AG08395 (cell line): ENCODE measurements around the gene CEP20.

Experiments
- DNase-seq: peaks from one replicate; pipeline ENCODE4 v3.0.0; 2012; ENCODE audit warnings: mixed read lengths, low spot score

CEP20 gene

DNA sequence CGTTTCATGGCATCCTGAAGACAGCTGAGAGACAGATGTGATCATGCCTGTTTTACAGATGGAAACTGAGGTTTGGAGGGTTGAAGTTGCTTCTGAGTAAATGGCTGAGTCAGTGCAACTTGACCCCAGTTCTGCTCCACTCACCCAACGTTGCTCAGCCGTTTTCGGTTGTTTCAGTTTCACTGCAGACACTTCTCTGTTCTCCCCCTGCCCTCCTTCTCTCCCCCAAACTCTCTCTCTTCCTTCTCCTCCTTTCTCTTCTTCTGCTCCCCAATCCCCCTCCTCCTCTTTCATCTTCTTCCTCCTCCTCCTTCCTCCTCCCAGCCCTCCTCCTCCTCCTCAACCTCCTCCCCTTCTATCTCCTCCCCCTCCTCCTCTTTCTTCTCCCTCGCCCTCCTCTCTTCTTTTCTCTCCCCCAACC is 9.4 kb upstream of the CEP20 start:
- peak; percentile 47 for DNase-seq

DNA sequence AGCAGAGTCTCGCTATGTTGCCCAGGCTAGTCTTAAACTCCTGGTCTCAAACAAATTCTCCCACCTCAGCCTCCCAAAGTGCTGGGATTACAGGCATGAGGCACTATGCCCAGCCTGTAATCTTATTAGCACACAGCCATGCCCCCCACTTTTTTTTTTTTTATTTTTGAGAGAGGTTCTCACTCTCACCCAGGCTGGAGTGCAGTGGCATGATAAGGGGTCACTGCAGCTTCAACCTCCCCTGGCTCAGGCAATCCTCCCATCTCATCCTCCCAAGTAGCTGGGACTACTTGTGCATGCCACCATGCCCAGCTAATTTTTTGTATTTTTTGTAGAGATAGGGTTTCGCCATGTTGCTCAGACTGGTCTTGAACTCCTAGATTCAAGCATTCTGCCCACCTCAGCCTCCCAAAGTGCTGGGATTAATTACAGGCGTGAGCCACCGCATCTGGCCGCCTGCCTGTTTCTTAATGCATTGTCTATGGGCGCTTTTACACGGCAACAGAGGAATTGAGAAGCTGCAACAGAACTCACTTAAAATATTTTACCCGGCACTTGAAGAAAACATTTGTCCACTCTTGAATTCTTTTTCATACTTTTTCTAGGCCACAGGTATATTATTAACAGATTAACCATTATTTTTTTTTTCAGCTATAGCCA is 8.8 kb upstream of the CEP20 start:
- DNase-seq, result no peak

DNA sequence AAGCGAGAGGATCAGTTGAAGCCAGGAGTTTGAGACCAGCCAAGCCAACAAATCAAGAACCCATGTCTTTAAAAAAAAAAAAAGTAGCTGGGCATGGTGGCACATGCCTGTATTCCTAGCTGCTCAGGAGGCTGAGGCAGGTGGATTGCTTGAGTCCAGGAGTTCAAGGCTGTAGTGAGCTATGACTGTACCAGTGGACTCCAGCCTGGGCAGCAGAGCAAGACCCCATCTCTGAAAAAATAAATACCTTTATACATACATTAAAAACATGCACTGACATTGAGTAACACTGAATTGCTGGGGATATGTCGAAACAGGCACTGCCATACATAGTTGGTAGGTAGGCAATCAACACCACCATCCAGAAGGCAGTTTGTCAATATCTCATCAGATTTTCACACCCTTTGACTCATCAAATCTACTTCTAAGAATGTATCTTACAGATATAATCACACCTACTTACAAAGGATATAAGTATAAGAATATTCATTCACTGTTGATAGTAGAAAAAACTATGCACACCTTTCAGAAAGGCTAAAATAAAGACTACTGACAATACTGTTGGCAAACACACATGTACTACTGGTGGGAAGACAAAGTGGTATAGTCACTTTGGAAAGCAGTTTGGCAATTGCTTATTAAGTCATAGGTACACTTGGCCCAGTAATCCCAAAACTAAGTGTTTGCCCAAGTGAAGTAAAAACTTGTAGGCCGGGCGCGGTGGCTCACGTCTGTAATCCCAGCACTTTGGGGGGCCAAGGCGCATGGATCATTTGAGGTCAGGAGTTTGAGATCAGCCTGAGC is 6.4 kb upstream of the CEP20 start:
- no peak for DNase-seq

DNA sequence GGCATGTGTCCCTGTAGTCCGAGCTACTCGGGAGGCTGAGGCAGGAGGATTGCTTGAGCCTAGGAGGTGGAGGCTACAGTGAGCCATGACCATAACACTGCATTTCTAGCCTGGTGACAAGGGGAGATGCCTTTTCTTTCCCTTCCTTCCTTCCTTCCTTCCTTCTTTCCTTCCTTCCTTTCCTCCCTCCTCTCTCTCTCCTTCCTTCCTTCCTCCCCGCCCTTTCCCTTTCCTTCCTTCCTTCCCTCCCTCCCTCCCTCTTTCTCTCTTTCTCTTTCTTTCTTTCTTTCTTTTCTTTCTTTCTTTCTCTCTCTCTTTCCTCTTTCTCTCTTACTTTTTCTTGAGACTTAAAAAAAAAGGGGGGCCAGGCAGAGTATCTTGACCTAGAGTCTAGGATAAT is 3.1 kb upstream of the CEP20 start:
- no peak for DNase-seq

DNA sequence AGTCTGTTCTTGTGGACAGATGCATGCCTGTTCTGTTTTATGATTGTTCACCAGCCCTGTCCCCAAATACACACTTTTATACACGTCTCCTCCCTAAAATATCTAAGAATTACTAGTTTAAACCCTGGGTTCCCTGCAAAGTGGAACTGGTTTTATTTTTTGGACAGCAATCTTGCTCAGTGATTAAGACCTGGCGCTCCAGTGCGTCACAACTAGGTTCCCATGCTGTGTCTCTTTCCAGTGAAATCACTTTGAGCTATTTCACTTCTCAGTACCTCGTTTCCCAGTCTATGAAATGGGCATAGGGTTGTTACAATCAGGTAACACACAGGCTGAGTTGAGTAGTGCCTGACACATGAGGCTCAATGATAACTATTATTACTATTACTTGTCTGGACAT is 1.1 kb downstream of the CEP20 start:
- no peak for DNase-seq

DNA sequence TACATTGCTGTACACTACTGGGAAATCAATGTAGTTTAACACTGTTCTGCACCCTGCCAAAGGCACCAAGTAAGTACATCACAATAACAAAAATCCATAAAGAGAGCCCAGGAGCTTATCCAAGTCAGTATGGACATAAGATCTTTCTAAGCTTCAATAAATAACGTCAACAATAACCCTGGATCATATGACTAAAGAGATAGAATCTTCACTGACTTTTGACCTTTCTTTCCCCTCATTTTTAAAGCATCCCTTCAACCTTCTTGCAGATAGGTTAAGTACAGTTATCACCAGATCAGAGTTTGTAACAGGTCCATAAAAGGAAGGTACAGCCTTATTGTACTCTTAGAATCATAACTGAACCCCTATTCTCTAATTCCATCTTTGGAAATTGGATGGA is 2.3 kb downstream of the CEP20 start:
- no peak for DNase-seq

DNA sequence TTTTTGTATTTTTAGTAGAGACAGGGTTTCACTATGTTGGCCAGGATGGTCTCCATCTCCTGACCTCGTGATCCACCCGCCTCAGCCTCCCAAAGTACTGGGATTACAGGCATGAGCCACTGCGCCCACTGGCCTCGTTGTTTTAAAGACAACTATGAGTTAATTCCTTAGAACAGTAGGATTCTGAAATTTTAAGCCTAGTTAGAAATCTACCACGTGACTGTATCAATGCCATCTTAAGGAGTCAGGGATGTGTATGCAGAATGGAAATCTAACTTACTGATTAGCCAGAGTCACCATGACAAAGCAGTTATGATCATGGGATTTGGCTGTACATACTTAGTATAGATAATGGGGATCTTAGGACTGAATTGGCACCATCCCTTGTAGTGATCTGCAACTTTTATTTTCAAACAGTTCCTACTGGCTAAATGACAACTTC is 2.8 kb downstream of the CEP20 start:
- no peak for DNase-seq

DNA sequence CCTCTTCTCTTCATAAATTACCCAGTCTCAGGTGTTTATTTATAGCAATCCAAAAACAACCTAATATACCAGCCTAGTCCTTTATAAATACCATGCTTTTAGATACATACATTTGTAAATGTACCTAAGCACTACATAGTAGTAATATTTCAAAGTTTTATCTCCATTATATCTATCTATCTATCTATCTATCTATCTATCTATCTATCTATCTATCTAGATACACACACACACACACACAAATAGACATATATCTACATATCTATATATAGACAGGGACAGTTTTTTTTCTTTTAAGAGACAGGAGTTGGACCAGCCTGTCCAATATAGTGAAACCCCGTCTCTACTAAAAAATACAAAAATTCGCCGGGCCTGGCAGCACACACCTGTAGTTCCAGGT is 5.8 kb downstream of the CEP20 start:
- no peak for DNase-seq

DNA sequence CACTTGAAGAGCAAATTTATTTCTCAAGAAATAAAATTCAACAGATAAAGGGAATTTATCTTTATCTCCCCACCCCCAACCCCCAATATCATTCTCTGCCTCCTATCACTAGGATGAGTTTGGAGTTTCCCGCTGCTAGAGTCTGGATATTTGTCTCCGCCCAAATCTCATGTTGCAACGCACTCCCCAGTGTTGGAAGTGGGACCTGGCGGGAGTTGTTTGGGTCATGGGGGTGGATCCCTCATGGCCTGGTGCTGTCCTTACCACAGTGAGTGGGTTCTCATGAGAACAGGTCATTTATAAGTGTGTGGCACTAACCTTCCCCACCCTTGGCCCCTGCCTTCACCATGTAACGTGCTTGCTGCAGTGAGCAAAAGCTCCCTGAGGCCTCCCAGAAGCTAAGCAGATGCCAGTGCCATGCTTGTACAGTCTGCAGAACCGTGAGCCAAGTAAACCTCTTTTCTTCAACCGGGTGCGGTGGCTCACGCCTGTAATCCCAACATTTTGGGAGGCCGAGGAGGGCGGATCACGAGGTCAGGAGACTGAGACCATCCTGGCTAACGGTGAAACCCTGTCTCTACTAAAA is 6.5 kb downstream of the CEP20 start:
- DNase-seq, result no peak

DNA sequence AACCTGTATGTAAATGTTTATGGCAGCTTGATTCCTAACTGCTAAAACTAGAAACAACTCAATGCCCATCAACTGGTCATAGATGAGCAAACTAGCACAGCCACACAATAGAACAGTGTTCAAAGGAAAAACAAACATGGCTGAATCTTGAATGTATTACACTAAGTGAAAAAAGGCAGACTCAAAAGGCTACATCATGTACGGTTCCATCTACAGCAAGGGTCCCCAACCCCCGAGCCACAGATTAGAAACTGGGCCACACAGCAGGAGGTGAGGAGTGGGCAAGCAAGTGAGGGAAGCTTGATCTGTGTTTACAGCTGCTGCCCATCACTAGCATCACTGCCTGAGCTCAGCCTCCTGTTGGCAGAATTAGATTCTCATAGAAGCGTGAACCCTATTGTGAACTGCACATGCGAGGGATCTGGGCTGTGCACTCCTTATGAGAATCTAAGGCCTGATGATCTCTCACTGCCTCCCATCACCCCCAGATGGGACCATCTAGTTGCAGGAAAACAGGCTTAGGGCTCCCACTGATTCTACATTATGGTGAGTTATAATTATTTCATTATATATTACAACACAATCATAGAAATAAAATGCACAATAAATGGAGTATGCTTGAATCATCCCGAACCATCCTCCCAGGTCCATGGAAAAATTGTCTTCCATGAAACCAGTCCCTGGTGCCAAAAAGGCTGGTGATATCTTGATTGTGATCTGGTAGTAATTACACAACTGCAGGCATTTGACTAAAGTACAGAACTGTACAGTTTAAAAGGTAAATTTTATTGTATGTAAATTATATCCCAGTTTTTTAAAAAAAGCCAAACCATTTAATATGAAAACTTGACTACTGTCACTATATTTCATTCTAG is 7.7 kb downstream of the CEP20 start:
- no peak for DNase-seq

DNA sequence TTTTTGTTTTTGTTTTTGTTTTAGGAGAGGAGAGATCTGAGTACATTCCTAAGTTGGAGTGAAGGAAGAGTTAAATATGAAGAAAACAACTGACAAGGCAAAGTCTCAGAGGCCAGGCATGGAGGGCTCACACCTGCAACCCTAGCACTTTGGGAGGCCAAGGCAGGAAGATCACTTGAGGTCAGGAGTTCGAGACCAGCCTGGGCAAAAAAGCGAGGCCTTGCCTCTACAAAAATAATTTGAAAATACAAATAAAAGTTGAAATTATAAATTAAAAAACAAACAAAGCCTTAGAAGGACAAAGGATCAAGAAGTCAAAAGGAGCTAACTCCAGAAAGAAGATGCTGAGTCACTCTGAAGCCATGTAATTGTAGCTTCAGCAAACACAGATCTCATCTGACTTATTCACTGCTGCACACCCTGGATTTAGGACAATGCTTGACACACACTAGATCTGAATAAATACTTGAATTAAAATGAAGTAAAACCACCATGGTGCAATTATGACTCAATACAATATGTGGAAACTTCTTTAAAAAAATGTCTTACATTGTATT is 9.1 kb downstream of the CEP20 start:
- peak; percentile 85 for DNase-seq

DNA sequence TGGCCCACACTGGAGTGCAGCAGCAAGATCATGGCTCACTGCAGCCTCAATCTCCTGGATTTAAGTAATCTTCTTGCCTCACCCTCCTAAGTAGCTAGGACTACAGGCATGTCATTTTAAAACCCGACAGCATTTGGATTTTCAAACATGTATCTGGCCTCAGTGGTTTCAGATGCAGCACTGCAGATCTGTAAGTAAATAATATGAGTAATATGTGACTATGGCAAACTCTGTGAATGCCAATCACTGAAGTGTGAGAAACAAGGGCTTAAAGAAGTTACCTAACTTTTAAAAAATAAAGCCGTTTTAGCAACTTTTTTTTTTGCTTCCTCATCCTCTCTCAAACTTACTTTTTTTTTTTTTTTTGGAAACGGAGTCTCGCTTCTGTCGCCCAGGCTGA is 11.9 kb downstream of the CEP20 start:
- DNase-seq, result no peak

DNA sequence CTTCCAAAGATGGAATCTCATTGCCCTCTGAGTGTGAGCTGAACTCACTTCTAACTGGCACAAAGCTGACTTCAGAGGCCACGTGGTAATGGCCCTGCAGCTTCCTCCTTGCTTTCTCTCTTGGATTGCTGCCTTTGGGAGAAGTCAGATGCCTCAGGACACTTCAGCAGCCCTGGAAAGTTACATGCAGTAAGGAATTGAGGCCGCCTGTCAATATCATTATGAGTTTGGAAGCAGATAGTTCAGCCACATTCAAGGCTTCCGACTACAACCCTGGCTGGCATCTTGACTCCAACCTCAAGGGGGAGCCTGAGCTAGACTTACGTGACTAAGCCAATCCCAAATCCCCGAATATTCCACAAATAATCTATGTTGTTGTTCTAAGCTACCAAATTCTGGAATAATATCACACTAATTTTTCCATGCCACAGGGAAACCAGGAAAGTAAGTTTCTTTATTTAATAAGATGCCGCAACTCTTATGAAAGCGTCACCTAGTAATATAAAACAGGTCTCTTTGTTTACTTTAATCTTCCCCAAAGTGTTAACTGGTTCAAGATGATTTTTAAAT is 13.6 kb downstream of the CEP20 start:
- DNase-seq, result peak; percentile 63

DNA sequence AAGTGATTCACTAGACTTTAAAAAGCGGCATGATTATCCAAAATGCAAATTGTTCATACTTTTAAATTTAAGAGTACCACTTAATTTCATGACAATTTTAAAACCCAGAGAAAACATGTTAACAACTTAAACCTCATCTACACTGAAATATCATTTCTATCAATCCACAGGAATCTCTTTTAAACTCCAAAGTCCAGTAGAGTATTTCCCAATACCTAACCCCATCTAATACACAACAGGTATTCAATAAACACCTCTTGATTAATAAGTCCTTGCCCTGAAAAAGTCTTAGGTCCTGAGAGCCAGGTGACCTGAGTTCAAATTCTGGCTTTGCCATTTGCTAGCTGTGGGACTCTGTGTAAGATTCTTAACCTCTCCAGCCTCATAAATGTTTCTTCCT is 14.7 kb downstream of the CEP20 start:
- DNase-seq, result no peak

DNA sequence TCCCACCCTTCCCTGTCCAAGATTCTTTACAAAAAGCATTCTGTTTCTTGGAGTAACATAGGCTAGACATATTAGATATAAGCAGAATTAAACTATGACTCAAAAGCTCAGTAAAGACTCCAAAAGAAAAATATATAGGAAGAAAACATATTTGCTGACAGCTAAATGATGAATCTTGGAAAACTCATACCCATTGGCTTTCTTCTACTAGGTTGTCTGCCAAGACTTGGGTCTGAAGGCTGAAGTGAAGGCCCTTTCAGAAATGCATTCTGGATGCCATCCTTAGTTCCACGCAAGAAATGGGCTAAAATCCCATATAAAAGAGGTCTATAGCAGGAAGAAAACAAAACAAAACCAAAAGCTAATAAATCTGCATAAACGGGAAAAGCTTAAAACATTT is 15.1 kb downstream of the CEP20 start:
- no peak for DNase-seq

DNA sequence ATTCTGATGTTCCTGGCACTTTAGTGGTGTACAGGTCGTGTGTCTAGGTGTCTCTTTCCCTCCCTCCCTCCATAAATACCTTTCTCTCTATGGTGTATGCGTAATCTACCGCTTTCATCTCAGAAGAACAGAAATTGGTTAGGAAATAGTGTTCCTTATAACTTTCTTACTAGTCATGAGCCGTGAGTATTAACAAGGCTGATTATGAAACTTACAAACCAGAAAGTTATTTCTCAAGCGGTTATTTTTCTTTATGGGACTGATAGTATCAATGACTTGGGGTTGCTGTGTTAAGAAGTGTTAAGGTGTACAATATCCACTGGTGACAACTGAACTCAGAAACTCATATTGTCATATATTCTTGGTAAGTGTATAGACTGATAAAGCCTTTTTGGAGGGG is 18.4 kb downstream of the CEP20 start:
- no peak for DNase-seq

DNA sequence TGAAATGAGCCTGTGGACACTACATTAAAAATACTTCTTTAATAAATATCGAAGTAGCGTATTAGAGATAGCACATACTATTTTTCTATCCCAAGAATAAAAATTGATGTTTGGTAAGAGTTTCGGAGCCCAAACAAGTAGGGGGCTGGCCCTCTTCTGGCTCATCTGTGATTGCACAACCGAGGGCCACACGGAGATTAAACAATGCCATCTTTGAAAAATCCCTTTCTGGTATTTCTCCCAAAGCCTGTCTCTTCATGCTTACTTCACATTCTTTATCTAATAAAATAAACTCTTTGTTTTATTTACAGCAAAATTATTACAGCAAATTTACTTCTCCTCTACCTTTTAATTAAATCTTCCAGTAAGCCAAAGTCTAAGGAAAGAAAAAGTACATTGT is 22.0 kb downstream of the CEP20 start:
- DNase-seq, result no peak

DNA sequence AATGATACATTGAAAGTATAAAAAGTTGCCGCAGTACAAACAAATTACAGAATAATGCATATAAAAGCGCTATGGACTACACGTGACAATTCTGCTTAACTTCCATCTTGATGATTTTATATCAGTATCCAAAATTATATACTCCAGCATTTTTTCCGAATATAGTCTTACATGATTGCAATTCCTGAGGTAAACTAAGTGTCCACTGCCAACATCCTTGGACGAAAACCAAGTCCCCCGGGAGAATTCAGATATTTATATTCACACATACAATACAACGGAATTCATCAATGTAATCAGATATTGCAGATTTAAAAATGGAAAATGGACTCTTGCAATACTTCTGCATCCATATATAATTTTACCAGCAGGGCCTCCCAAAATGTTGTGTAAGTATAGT is 22.7 kb downstream of the CEP20 start:
- no peak for DNase-seq

DNA sequence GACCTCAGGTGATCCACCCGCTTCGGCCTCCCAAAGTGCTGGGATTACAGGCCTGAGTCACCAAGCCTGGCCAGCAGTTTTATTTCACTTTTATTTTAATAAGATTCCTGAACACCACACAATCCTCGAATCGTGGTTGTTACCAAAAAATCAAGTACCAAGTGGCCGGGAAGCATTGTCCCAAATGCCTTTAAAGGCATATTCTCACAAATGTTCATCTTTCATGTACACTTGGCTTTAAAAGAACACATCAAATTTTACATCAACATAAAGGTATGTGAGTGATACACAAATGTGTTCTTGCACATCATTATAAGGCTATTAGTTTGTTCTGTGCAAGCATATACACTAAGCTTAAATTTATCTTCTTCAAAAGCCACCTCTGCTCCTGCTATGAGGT is 23.5 kb downstream of the CEP20 start:
- DNase-seq, result no peak

DNA sequence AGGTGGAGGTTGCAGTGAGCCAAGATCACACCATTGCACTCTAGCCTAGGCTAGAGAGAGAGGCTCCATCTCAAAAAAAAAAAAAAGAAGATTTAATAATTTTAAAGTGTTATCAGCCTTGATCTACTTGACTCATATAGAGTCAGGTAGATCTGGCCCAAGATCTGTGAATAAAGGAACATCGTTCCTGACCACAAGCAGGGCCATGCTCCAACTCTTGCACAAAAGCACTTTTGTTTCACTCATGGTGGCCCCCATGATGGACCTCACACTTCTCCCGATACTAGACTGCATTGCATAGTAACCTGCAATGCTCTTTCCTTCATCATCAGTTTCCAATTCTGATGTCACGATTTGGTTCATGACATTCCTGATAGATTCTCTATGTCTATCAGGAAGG is 26.4 kb downstream of the CEP20 start:
- DNase-seq, result no peak

DNA sequence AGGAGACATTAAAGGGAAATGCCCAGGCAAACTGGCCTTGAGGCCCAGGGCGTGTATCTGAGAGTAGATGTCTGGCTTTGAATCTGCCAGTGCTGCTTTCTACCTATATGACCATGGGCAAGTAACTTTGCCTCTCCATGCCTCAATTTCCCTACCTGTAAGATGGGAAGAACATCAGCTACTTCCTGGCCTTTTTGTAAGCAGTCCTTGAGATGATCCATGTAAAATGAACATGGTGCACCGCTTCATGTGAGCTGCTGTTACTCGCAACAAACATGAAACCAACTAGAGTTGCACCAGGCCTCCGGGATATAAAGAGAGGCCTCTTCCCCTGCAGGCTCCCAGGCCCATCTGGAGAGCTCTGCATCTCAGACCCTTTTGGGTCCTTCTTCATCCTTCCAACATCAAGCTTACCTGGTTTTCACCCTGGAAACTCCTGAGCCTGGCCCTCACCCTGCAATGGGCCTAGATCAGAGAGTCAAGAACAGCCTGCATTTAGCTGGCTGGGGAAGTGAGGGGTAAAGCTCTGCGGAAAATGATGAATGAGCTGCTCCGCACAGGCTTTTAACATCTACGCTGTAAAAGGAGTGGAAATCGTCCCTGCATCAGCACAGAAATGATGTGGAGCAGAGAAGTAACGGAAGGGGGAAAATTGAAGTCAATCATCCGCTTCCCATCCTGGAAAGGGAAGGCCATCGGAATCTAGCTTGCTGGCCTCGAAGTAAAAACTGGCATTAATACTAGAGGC is 29.3 kb downstream of the CEP20 start:
- DNase-seq, result no peak
